ENCODE measurements around the gene TRPM2. TPM values are rescaled to one million over a fixed set of nuclear protein-coding genes. Genes with fewer than 3 reads are reported as not detected.
"Not testable (repeated sequence)": the region's sequence is repeated elsewhere in the genome, so short reads cannot be mapped to it uniquely, and the experiment has no call there.

The TRPM2 gene
- polyA plus RNA-seq, 4 donors = 0.89 to 2.7 (median 2.3) TPM

DNA sequence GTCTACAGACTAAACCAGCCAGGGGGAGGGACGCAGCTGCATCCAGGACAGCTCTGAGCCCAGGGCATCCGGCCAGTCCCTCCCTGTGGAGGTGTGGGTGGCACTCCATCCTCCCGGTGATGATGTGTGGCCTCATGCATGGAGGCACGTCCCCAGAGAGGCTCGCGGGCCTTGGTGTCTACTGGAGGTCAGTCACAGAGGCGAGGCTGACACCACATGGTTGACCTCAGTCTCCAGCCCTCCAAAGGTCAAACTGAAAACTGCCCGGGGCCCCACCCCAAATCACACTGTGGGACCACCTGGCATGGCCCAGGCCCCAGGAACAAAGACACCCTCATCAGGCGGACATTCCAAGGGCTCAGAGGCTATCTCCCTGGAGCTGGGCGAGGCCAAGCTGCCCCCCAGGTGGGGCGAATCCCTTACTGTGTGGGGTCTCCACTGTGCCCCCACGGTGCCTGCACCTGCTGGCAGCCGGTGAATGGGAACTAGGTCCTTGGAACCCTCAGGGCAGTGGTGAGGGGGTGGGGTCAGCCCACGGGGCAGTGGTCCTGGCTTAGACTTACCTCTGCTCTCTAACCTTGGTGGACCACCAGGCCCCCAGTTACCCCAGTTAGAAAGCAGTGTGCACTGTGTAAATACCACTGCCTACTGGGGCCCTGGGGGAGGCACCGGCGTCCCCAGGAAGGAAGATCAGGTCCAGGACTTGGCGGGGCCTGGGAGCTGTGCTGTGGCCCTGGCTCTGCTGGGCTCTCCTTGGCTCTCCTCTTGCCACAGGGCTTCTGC is 49.1 kb downstream of the TRPM2 start:
- Histone ChIP-seq H3K4me1 (ENCODE audit: control insufficient read depth in 3 of 3, insufficient read depth in 2 of 3, low read depth in 1 of 3, low read length in 2 of 3) (no peaks in the 10 kb centered on the region), H3K36me3 (ENCODE audit: control insufficient read depth in 3 of 3, insufficient read depth in 2 of 3, low read depth in 1 of 3, low read length in 3 of 3) (no peaks in the 10 kb centered on the region), H3K9me3 (ENCODE audit: control insufficient read depth in 2 of 2, insufficient read depth in 1 of 2, low read depth in 1 of 2, low read length in 1 of 2) (no peaks in the 10 kb centered on the region), H3K4me3 (ENCODE audit: low read depth in 1 of 3, low read length in 3 of 3) (no peak overlapping the region), H3K27ac (ENCODE audit: low read depth in 1 of 3, low read length in 2 of 3) (no peak overlapping the region), H3K27me3 (ENCODE audit: control insufficient read depth in 3 of 3, insufficient read depth in 3 of 3, low read length in 3 of 3) (no peaks in the 10 kb centered on the region)
- DNase-seq (no peak), FAIRE-seq (no peak)
- WGBS, 3 donors = 81 to 87% (median 81%) methylated on average over 17 of the region's 17 CpGs

GRCh38 chr21:44403106-44404020 is 49.9 kb downstream of the TRPM2 start:
- Histone ChIP-seq H3K4me3 (ENCODE audit: low read depth in 1 of 3, low read length in 3 of 3) (no peak overlapping the region), H3K27me3 (ENCODE audit: control insufficient read depth in 3 of 3, insufficient read depth in 3 of 3, low read length in 3 of 3) (no peaks in the 10 kb centered on the region), H3K9me3 (ENCODE audit: control insufficient read depth in 2 of 2, insufficient read depth in 1 of 2, low read depth in 1 of 2, low read length in 1 of 2) (no peaks in the 10 kb centered on the region), H3K4me1 (ENCODE audit: control insufficient read depth in 3 of 3, insufficient read depth in 2 of 3, low read depth in 1 of 3, low read length in 2 of 3) (no peaks in the 10 kb centered on the region), H3K36me3 (ENCODE audit: control insufficient read depth in 3 of 3, insufficient read depth in 2 of 3, low read depth in 1 of 3, low read length in 3 of 3) (no peaks in the 10 kb centered on the region), H3K27ac (ENCODE audit: low read depth in 1 of 3, low read length in 2 of 3) (no peak overlapping the region)
- WGBS, 3 donors = 78 to 91% (median 84%) methylated on average over 3 of the region's 3 CpGs
- DNase-seq (no peak), FAIRE-seq (no peak)

- WGBS, 3 donors = 75 to 82% (median 81%) methylated on average over 7 of the region's 7 CpGs
- H3K27me3 ChIP-seq (ENCODE audit: control insufficient read depth in 3 of 3, insufficient read depth in 3 of 3, low read length in 3 of 3); FAIRE-seq: not testable (repeated sequence)
Observed at GRCh38 chr21:44404482-44404881, 51.1 kb downstream of the TRPM2 start.

DNA sequence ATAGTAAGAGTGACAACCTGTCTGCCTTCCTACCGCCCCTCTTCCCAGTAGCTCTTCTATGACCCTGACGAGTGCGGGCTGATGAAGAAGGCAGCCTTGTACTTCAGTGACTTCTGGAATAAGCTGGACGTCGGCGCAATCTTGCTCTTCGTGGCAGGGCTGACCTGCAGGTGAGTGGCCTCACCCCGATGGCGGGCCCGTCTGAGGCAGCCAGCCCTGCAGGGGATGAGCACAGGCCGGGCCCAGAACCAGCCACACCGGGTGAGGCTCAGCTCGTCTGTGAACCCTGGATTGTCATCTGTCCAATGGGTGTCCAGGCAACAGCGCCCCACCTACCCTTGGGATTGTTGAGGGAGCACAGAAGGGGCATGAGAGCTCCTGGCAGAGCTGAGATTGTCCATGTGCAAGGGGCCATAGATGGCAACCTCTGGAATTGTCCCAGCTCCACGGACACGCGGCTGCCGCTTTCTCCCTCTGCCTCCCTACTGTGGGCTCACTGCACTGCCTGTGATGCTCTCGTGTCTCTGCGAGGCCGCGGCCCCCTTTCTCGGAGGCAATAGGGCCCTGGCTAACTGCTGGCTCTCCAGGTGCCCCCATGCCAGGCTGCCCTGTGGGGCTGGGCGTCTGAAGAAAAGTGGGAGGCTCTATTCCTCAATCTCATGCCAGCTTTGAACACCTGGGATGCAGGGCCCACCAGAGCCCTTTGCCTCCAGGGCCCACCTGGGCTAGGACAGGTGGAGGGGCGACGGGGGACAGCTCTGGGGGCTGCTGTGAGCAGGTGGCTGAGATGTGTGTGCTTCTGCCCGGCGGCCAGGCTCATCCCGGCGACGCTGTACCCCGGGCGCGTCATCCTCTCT is 51.9 kb downstream of the TRPM2 start:
- DNase-seq = no peak
- no peaks in the 10 kb centered on the region for H3K36me3 ChIP-seq (ENCODE audit: control insufficient read depth in 3 of 3, insufficient read depth in 2 of 3, low read depth in 1 of 3, low read length in 3 of 3)
- no peak for FAIRE-seq
- H3K4me3 ChIP-seq (ENCODE audit: low read depth in 1 of 3, low read length in 3 of 3) = no peak overlapping the region
- WGBS, 3 donors = 78 to 87% (median 82%) methylated on average over 34 of the region's 34 CpGs
- H3K9me3 ChIP-seq (ENCODE audit: control insufficient read depth in 2 of 2, insufficient read depth in 1 of 2, low read depth in 1 of 2, low read length in 1 of 2) = no peaks in the 10 kb centered on the region
- no peak overlapping the region for H3K27ac ChIP-seq (ENCODE audit: low read depth in 1 of 3, low read length in 2 of 3)
- no peaks in the 10 kb centered on the region for H3K4me1 ChIP-seq (ENCODE audit: control insufficient read depth in 3 of 3, insufficient read depth in 2 of 3, low read depth in 1 of 3, low read length in 2 of 3)
- no peaks in the 10 kb centered on the region for H3K27me3 ChIP-seq (ENCODE audit: control insufficient read depth in 3 of 3, insufficient read depth in 3 of 3, low read length in 3 of 3)

More at GRCh38 chr21:44404482-44404881, 51.1 kb downstream of the TRPM2 start:
- not testable (repeated sequence) for H3K9me3 ChIP-seq (ENCODE audit: control insufficient read depth in 2 of 2, insufficient read depth in 1 of 2, low read depth in 1 of 2, low read length in 1 of 2); H3K4me1 ChIP-seq (ENCODE audit: control insufficient read depth in 3 of 3, insufficient read depth in 2 of 3, low read depth in 1 of 3, low read length in 2 of 3); DNase-seq; H3K4me3 ChIP-seq (ENCODE audit: low read depth in 1 of 3, low read length in 3 of 3); H3K27ac ChIP-seq (ENCODE audit: low read depth in 1 of 3, low read length in 2 of 3); H3K36me3 ChIP-seq (ENCODE audit: control insufficient read depth in 3 of 3, insufficient read depth in 2 of 3, low read depth in 1 of 3, low read length in 3 of 3)

DNA sequence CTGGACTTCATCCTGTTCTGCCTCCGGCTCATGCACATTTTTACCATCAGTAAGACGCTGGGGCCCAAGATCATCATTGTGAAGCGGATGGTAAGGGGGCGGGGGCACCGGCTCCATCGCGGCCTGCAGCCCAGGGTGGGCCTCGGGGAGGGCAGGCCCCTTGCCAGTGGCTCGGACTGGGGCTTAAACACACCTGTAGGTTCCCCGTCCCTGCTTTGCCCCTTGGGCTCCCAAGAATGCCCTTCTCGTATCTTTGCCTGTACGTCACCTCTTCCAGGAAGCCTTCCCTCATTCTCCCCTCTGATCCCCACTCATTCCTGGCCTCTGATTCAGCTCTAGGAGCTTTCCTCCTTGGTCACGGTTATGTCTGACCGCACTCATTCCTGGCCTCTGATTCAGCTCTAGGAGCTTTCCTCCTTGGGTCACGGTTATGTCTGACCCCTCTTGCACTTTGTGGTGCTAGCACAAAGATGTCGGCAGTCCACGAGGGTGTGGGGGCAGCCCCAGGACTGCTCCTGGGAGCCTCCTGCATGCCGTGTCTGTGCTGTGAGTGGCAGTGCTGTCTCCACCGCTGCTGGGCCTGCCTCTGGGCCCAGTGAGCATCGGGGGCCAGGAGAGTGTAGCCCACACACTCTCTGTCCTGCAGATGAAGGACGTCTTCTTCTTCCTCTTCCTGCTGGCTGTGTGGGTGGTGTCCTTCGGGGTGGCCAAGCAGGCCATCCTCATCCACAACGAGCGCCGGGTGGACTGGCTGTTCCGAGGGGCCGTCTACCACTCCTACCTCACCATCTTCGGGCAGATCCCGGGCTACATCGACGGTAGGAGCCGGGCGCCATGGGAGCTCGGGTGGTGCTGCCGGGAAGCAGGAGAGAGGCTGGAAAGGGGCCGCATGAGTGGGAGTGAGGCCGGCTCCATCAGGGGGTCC is 52.8 kb downstream of the TRPM2 start:
- no peaks in the 10 kb centered on the region for H3K9me3 ChIP-seq (ENCODE audit: control insufficient read depth in 2 of 2, insufficient read depth in 1 of 2, low read depth in 1 of 2, low read length in 1 of 2)
- no peak for FAIRE-seq
- H3K36me3 ChIP-seq (ENCODE audit: control insufficient read depth in 3 of 3, insufficient read depth in 2 of 3, low read depth in 1 of 3, low read length in 3 of 3) = no peaks in the 10 kb centered on the region
- no peak overlapping the region for H3K4me3 ChIP-seq (ENCODE audit: low read depth in 1 of 3, low read length in 3 of 3)
- 84 to 88% (median 85%) methylated on average over 36 to 37 of the region's 37 CpGs for WGBS, 3 donors
- H3K27me3 ChIP-seq (ENCODE audit: control insufficient read depth in 3 of 3, insufficient read depth in 3 of 3, low read length in 3 of 3) = no peaks in the 10 kb centered on the region
- no peak overlapping the region for H3K27ac ChIP-seq (ENCODE audit: low read depth in 1 of 3, low read length in 2 of 3)
- no peaks in the 10 kb centered on the region for H3K4me1 ChIP-seq (ENCODE audit: control insufficient read depth in 3 of 3, insufficient read depth in 2 of 3, low read depth in 1 of 3, low read length in 2 of 3)
- no peak for DNase-seq

GRCh38 chr21:44406953-44407352 is 53.5 kb downstream of the TRPM2 start:
- WGBS, 3 donors = 82 to 90% (median 87%) methylated on average over 7 to 8 of the region's 8 CpGs
- no peaks in the 10 kb centered on the region for H3K9me3 ChIP-seq (ENCODE audit: control insufficient read depth in 2 of 2, insufficient read depth in 1 of 2, low read depth in 1 of 2, low read length in 1 of 2)
- H3K36me3 ChIP-seq (ENCODE audit: control insufficient read depth in 3 of 3, insufficient read depth in 2 of 3, low read depth in 1 of 3, low read length in 3 of 3) = no peaks in the 10 kb centered on the region
- no peak overlapping the region for H3K4me3 ChIP-seq (ENCODE audit: low read depth in 1 of 3, low read length in 3 of 3)
- no peak for DNase-seq
- no peak for FAIRE-seq
- H3K4me1 ChIP-seq (ENCODE audit: control insufficient read depth in 3 of 3, insufficient read depth in 2 of 3, low read depth in 1 of 3, low read length in 2 of 3) = no peaks in the 10 kb centered on the region
- no peaks in the 10 kb centered on the region for H3K27me3 ChIP-seq (ENCODE audit: control insufficient read depth in 3 of 3, insufficient read depth in 3 of 3, low read length in 3 of 3)
- no peak overlapping the region for H3K27ac ChIP-seq (ENCODE audit: low read depth in 1 of 3, low read length in 2 of 3)

- Histone ChIP-seq H3K27ac (ENCODE audit: low read depth in 1 of 3, low read length in 2 of 3) (no peak overlapping the region), H3K4me1 (ENCODE audit: control insufficient read depth in 3 of 3, insufficient read depth in 2 of 3, low read depth in 1 of 3, low read length in 2 of 3) (no peaks in the 10 kb centered on the region), H3K9me3 (ENCODE audit: control insufficient read depth in 2 of 2, insufficient read depth in 1 of 2, low read depth in 1 of 2, low read length in 1 of 2) (no peaks in the 10 kb centered on the region), H3K27me3 (ENCODE audit: control insufficient read depth in 3 of 3, insufficient read depth in 3 of 3, low read length in 3 of 3) (no peaks in the 10 kb centered on the region), H3K36me3 (ENCODE audit: control insufficient read depth in 3 of 3, insufficient read depth in 2 of 3, low read depth in 1 of 3, low read length in 3 of 3) (no peaks in the 10 kb centered on the region), H3K4me3 (ENCODE audit: low read depth in 1 of 3, low read length in 3 of 3) (no peak overlapping the region)
- DNase-seq (no peak), FAIRE-seq (no peak)
- WGBS, 3 donors = 69 to 76% (median 75%) methylated on average over 7 of the region's 7 CpGs
Observed at GRCh38 chr21:44407493-44407892, 54.1 kb downstream of the TRPM2 start.
